K562 (cell line): ENCODE data around the gene PTOV1. TPM values are rescaled to one million over a fixed set of nuclear protein-coding genes. Genes with fewer than 3 reads are reported as not detected.

Experiments
- ARID4B ChIP-seq: sonication (generic); formaldehyde crosslinking; IDR thresholded peaks from 2 replicates; pipeline ENCODE4 v1.8.0; 2022; ENCODE audit warnings: mild to moderate bottlenecking, missing genetic modification reagents
- CBFB ChIP-seq: sonication (generic); formaldehyde crosslinking; IDR thresholded peaks from 2 replicates; pipeline ENCODE4 v1.4.0; 2020; ENCODE audit warnings: mild to moderate bottlenecking, missing genetic modification reagents
- EHMT2 ChIP-seq: fragments of 450-650 bp; IDR thresholded peaks from 2 replicates; pipeline ENCODE4 v1.6.1; 2018; ENCODE audit warnings: antibody characterized with exemption
- JUND ChIP-seq, 2 experiments: IDR thresholded peaks; 2 replicates in 1 of 2; 3 replicates in 1 of 2; pipeline ENCODE4 v1.6.1; 2011; ENCODE audit warnings: borderline replicate concordance in 2 of 2, low read depth in 2 of 2, low read length in 2 of 2, improper control_type of control experiment in 1 of 2, missing biosample characterization in 1 of 2, missing genetic modification characterization in 1 of 2, missing genetic modification reagents in 1 of 2
- KLF6 ChIP-seq: fragments of 250-450 bp; sonication (Bioruptor Pico); IDR thresholded peaks from 2 replicates; pipeline ENCODE4 v1.4.0; 2020; ENCODE audit warnings: mild to moderate bottlenecking, moderate library complexity, borderline replicate concordance
- NR2C1 ChIP-seq, 2 experiments: fragments of 450-650 bp; IDR thresholded peaks; 2 replicates each; pipeline ENCODE4 v1.6.1; 2017; ENCODE audit warnings: mild to moderate bottlenecking in 2 of 2, antibody characterized with exemption in 1 of 2, inconsistent platforms in 1 of 2, missing compliant biosample characterization in 1 of 2, missing genetic modification characterization in 1 of 2
- OTX1 ChIP-seq: fragments of 450-650 bp; formaldehyde crosslinking; IDR thresholded peaks from 2 replicates; pipeline ENCODE4 v1.4.0; 2022; ENCODE audit warnings: mild to moderate bottlenecking
- PPARD ChIP-seq: fragments of 250-450 bp; sonication (Bioruptor Pico); IDR thresholded peaks from 2 replicates; pipeline ENCODE4 v1.8.0; 2022; ENCODE audit warnings: inconsistent platforms, mild to moderate bottlenecking, moderate library complexity
- PRDM10 ChIP-seq: fragments of 450-650 bp; IDR thresholded peaks from 2 replicates; pipeline ENCODE4 v1.6.1; 2018; ENCODE audit not compliant: partially characterized antibody
- RB1 ChIP-seq: fragments of 450-650 bp; IDR thresholded peaks from 2 replicates; pipeline ENCODE4 v1.6.1; 2017; ENCODE audit warnings: low read depth, mild to moderate bottlenecking
- RBM15 ChIP-seq: fragments of 200-400 bp; formaldehyde crosslinking; IDR thresholded peaks from 2 replicates; pipeline ENCODE4 v1.6.1; 2018; ENCODE audit warnings: mild to moderate bottlenecking, low read length, moderate library complexity; ENCODE audit not compliant: insufficient read depth
- RNF219 ChIP-seq: fragments of 250-450 bp; sonication (Bioruptor Pico); IDR thresholded peaks from 2 replicates; pipeline ENCODE4 v1.5.0; 2022; ENCODE audit warnings: mild to moderate bottlenecking
- TRIM24 ChIP-seq, 2 experiments: fragments of 450-650 bp; IDR thresholded peaks; 2 replicates each; pipeline ENCODE4 v1.6.1; 2016
- USF1 ChIP-seq: sonication (generic); formaldehyde crosslinking; IDR thresholded peaks from 2 replicates; pipeline ENCODE4 v1.9.0; 2022; ENCODE audit warnings: mild to moderate bottlenecking, missing genetic modification reagents
- ZNF133 ChIP-seq: fragments of 250-450 bp; sonication (Bioruptor Pico); IDR thresholded peaks from 2 replicates; pipeline ENCODE4 v1.4.0; 2020; ENCODE audit warnings: mild to moderate bottlenecking
- ZNF134 ChIP-seq: fragments of 250-450 bp; sonication (Bioruptor Pico); conservative IDR thresholded peaks from 2 replicates; pipeline ENCODE4 v1.4.0; 2020
- ZNF24 ChIP-seq: fragments of 450-650 bp; IDR thresholded peaks from 2 replicates; pipeline ENCODE4 v1.6.1; 2016
- polyA plus RNA-seq, 8 experiments: library from polyadenylated mRNA; depleted of rRNA in 4 of 8; stranded (reverse) in 5 of 8; unstranded in 3 of 8; fragments of >200 nt; fragmentation: Nextera tagmentation in 2 of 8; fragmentation: Illumina TruSeq in 1 of 8; extraction: Ambion mirVana in 2 of 8; extraction: Trizol in 1 of 8; gene quantifications; 2 replicates each; pipeline versions ENCODE4 v1.2.1 to v1.2.3, GENCODE V29; 2011 to 2014; ENCODE audit warnings: inconsistent platforms in 1 of 8, missing spikeins in 1 of 8
- total RNA-seq, 7 experiments: library from RNA; depleted of rRNA in 6 of 7; stranded (reverse); fragments of >200 nt in 6 of 7; fragmentation: Illumina TruSeq in 2 of 7; extraction: Trizol in 2 of 7; gene quantifications; 2 replicates each; pipeline versions ENCODE4 v1.2.1 to v1.2.3, GENCODE V29; 2011 to 2021; ENCODE audit warnings: low replicate concordance in 1 of 7

The PTOV1 gene
- total and polyA plus RNA-seq, 9 of the 15 experiments (the other 6 are each of a cell fraction or from before 2014, with no cell fraction given), result 4.9 to 169 (median 43.5) TPM

GRCh38 chr19:49876422-49877019, 25.6 kb downstream of the PTOV1 start (continued):
- TF ChIP-seq JUND (IDR thresholded peaks at IDR 0.05; ENCODE audit: borderline replicate concordance, low read depth, low read length), result peak; percentile 85
- TF ChIP-seq JUND (tag; IDR thresholded peaks at IDR 0.05; ENCODE audit: borderline replicate concordance, low read depth, low read length), result peak; percentile 49; the same call in 1 of the 3 replicates
- TF ChIP-seq RBM15, result no peak
- TF ChIP-seq ARID4B, result peak; percentile 71
- TF ChIP-seq PPARD, result no peak
- TF ChIP-seq ZNF24, result no peak
- TF ChIP-seq PRDM10, result no peak
- TF ChIP-seq RNF219 (CRISPR knock-in tag), result no peak
- no peak for TF ChIP-seq TRIM24 (IDR thresholded peaks at IDR 0.05)
- TF ChIP-seq EHMT2, result no peak
- no peak; the same call in 1 of the 2 replicates for TF ChIP-seq ZNF134
- TF ChIP-seq OTX1 (CRISPR knock-in tag), result no peak
- peak; percentile 91; the same call in 1 of the 2 replicates for TF ChIP-seq NR2C1 (IDR thresholded peaks at IDR 0.05)
- TF ChIP-seq NR2C1 (tag; IDR thresholded peaks at IDR 0.05), result peak; percentile 71
- TF ChIP-seq RB1, result peak; percentile 69
- TF ChIP-seq USF1 (CRISPR knock-in tag), result peak; percentile 88
- TF ChIP-seq KLF6 (CRISPR knock-in tag), result no peak; the same call in 1 of the 2 replicates
- no peak for TF ChIP-seq ZNF133
- TF ChIP-seq CBFB (CRISPR knock-in tag), result no peak
